ENCODE measurements around the gene PDC. TPM values are rescaled to one million over a fixed set of nuclear protein-coding genes. Genes with fewer than 3 reads are reported as not detected.
"Not testable (repeated sequence)": the region's sequence is repeated elsewhere in the genome, so short reads cannot be mapped to it uniquely, and the experiment has no call there.

Gene PDC
- total RNA-seq, 1 donor from 2014 or later: not detected

DNA sequence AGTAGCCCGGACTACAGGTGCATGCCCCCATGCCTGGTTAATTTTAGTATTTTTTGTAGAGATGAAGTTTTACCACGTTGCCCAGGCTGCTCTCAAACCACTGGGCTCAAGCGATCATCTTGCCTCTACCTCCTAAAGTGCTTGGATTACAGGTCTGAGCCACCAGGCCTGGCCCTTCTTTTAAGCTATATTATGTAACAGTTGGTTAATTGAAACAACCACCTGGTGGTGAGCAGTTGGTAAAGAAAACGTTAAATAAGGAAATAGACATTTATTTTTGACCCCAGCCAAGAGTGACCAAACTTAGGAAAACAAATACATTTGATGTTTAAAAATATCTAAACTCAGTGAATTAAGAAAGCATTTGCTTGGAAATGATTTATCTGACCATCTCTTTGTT lies 12.1 kb upstream of the PDC start:
- H3K4me3 Mint-ChIP-seq (ENCODE audit: unreplicated experiment): no peak overlapping the region
- DNase-seq (ENCODE audit: low spot score): no peak
- H3K27ac Mint-ChIP-seq (ENCODE audit: unreplicated experiment): no peak overlapping the region
- peaks cover 7% of the 10 kb centered on the region for H3K4me1 Mint-ChIP-seq (ENCODE audit: low read depth)
- TF ChIP-seq, protein P1, sequence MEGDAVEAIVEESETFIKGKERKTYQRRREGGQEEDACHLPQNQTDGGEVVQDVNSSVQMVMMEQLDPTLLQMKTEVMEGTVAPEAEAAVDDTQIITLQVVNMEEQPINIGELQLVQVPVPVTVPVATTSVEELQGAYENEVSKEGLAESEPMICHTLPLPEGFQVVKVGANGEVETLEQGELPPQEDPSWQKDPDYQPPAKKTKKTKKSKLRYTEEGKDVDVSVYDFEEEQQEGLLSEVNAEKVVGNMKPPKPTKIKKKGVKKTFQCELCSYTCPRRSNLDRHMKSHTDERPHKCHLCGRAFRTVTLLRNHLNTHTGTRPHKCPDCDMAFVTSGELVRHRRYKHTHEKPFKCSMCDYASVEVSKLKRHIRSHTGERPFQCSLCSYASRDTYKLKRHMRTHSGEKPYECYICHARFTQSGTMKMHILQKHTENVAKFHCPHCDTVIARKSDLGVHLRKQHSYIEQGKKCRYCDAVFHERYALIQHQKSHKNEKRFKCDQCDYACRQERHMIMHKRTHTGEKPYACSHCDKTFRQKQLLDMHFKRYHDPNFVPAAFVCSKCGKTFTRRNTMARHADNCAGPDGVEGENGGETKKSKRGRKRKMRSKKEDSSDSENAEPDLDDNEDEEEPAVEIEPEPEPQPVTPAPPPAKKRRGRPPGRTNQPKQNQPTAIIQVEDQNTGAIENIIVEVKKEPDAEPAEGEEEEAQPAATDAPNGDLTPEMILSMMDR (IDR thresholded peaks at IDR 0.05): no peak
- H3K36me3 Mint-ChIP-seq (ENCODE audit: low read depth): no peaks in the 10 kb centered on the region
- no peaks in the 10 kb centered on the region for H3K27me3 Mint-ChIP-seq (ENCODE audit: low read depth)
- H3K9me3 Mint-ChIP-seq (ENCODE audit: low read depth): no peaks in the 10 kb centered on the region

DNA sequence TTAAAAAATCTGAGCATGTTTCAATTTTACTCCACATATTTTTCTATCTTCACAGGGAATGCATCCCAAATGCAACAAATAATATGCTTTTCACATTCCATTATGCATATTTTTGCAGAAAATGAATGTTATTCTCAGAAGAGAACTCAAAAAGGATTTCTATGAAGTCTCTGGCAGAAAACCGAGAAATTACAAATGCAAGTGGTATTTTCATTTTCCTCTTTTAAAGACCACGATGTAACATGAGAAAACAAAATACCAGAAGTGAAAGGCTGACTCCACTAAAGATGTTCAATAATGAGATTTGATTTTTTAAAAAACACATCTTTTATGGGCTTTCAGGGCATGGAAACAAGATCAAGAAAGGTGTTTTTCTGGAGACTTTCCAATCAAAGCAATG lies 5.0 kb upstream of the PDC start:
- no peak for DNase-seq (ENCODE audit: low spot score)
- no peak overlapping the region for H3K27ac Mint-ChIP-seq (ENCODE audit: unreplicated experiment)

DNA sequence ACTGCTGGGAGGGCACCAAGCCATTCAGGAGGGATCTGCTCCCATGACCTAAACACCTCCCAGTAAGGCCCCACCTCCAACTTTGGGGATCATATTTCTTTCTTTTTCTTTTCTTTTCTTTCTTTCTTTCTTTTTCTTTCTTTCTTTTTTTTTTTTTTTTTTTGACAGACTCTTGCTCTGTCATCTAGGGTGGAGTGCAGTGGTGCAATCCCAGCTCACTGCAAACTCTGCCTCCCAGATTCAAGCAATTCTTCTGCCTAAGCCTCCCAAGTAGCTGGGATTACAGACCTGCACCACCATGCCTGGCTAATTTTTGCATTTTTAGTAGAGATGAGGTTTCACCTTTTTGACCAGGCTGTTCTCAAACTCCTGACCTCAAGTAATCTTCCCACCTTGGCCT lies 4.6 kb upstream of the PDC start:
- DNase-seq (ENCODE audit: low spot score); H3K9me3 Mint-ChIP-seq (ENCODE audit: low read depth); H3K4me3 Mint-ChIP-seq (ENCODE audit: unreplicated experiment); H3K27me3 Mint-ChIP-seq (ENCODE audit: low read depth); H3K36me3 Mint-ChIP-seq (ENCODE audit: low read depth); H3K27ac Mint-ChIP-seq (ENCODE audit: unreplicated experiment); H3K4me1 Mint-ChIP-seq (ENCODE audit: low read depth): not testable (repeated sequence)

More for the DNA sequence above, 5.0 kb upstream of the PDC start:
- H3K27me3 Mint-ChIP-seq (ENCODE audit: low read depth): peaks cover 1% of the 10 kb centered on the region
- no peaks in the 10 kb centered on the region for H3K36me3 Mint-ChIP-seq (ENCODE audit: low read depth)
- peaks cover 7% of the 10 kb centered on the region for H3K4me1 Mint-ChIP-seq (ENCODE audit: low read depth)
- TF ChIP-seq, protein P1 (IDR thresholded peaks at IDR 0.05): no peak
- no peak overlapping the region for H3K4me3 Mint-ChIP-seq (ENCODE audit: unreplicated experiment)
- H3K9me3 Mint-ChIP-seq (ENCODE audit: low read depth): no peaks in the 10 kb centered on the region

GRCh38 chr1:186463926-186464325 lies 3.0 kb upstream of the PDC start:
- no peaks in the 10 kb centered on the region for H3K9me3 Mint-ChIP-seq (ENCODE audit: low read depth)
- TF ChIP-seq, protein P1 (IDR thresholded peaks at IDR 0.05): no peak
- H3K27me3 Mint-ChIP-seq (ENCODE audit: low read depth): peaks cover 1% of the 10 kb centered on the region
- H3K4me1 Mint-ChIP-seq (ENCODE audit: low read depth): peaks cover 7% of the 10 kb centered on the region
- no peak overlapping the region for H3K4me3 Mint-ChIP-seq (ENCODE audit: unreplicated experiment)
- no peaks in the 10 kb centered on the region for H3K36me3 Mint-ChIP-seq (ENCODE audit: low read depth)
- H3K27ac Mint-ChIP-seq (ENCODE audit: unreplicated experiment): no peak overlapping the region
- DNase-seq (ENCODE audit: low spot score): no peak

DNA sequence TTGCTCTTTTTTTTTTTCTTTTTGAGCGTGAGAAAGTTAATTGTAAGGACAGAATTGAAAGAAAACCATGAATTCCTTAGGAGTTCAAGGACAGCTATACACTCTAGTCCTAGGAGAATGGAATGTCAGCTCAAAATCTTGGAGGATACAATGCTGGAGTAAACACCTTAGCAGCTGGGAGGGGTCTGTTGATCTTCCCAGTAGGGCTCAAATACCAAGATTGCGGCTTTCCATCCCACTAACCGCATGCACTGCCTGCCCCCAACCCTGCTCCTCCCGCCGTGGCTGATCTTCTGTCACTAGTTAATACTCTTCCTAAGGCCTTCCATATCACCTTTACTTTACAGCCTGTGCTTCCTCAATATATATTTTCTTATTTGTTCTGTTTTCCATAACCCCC lies 2.6 kb upstream of the PDC start:
- Mint-ChIP-seq H3K27me3 (ENCODE audit: low read depth) (peaks cover 1% of the 10 kb centered on the region), H3K9me3 (ENCODE audit: low read depth) (no peaks in the 10 kb centered on the region), H3K4me1 (ENCODE audit: low read depth) (peaks cover 7% of the 10 kb centered on the region), H3K27ac (ENCODE audit: unreplicated experiment) (no peak overlapping the region), H3K36me3 (ENCODE audit: low read depth) (no peaks in the 10 kb centered on the region), H3K4me3 (ENCODE audit: unreplicated experiment) (no peak overlapping the region)
- TF ChIP-seq, protein P1 (IDR thresholded peaks at IDR 0.05): no peak
- DNase-seq (ENCODE audit: low spot score): no peak

GRCh38 chr1:186459161-186459560 lies 1.8 kb downstream of the PDC start:
- H3K9me3 Mint-ChIP-seq (ENCODE audit: low read depth); H3K27ac Mint-ChIP-seq (ENCODE audit: unreplicated experiment); H3K4me3 Mint-ChIP-seq (ENCODE audit: unreplicated experiment); DNase-seq (ENCODE audit: low spot score); H3K27me3 Mint-ChIP-seq (ENCODE audit: low read depth); H3K36me3 Mint-ChIP-seq (ENCODE audit: low read depth); H3K4me1 Mint-ChIP-seq (ENCODE audit: low read depth): not testable (repeated sequence)
